ENCODE measurements around the gene RRP1. TPM values are rescaled to one million over a fixed set of nuclear protein-coding genes. Genes with fewer than 3 reads are reported as not detected.

RRP1 gene
- total RNA-seq, 4 donors from 2014 or later = 15.5 to 29.4 (median 19.0) TPM

- Histone ChIP-seq H3K36me3 (no peaks in the 10 kb centered on the region), H3K4me3 (no peak overlapping the region), H3K27ac (no peak overlapping the region), H3K9me3 (no peaks in the 10 kb centered on the region), H3K4me1 (no peaks in the 10 kb centered on the region), H3K27me3 (no peaks in the 10 kb centered on the region)
- TF ChIP-seq, protein P1, sequence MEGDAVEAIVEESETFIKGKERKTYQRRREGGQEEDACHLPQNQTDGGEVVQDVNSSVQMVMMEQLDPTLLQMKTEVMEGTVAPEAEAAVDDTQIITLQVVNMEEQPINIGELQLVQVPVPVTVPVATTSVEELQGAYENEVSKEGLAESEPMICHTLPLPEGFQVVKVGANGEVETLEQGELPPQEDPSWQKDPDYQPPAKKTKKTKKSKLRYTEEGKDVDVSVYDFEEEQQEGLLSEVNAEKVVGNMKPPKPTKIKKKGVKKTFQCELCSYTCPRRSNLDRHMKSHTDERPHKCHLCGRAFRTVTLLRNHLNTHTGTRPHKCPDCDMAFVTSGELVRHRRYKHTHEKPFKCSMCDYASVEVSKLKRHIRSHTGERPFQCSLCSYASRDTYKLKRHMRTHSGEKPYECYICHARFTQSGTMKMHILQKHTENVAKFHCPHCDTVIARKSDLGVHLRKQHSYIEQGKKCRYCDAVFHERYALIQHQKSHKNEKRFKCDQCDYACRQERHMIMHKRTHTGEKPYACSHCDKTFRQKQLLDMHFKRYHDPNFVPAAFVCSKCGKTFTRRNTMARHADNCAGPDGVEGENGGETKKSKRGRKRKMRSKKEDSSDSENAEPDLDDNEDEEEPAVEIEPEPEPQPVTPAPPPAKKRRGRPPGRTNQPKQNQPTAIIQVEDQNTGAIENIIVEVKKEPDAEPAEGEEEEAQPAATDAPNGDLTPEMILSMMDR (IDR thresholded peaks at IDR 0.05) = no peak
- TF ChIP-seq POLR2A (IDR thresholded peaks at IDR 0.05) = no peak
- no peak for TF ChIP-seq EP300 (IDR thresholded peaks at IDR 0.05)
- DNase-seq (ENCODE audit: low spot score in 2 of 2) = no peak
- 78 to 80% methylated on average over 27 to 34 of the region's 34 CpGs for WGBS, 2 donors
Observed at GRCh38 chr21:43853851-43854772, 64.7 kb downstream of the RRP1 start.

Small RNAs within 50 kb of the gene (small RNA-seq; reads per million reads assigned to genes)
- not detected for gene AP001052.1

Other genes starting within 250 kb of the RRP1 start
- 1 to 10 TPM; 1.7 to 6.3 (median 1.9) TPM for gene HSF2BP, start 130.1 kb upstream of the RRP1 start, total RNA-seq
- 10 to 100 TPM; 21.4 to 29.4 (median 25.5) TPM for gene RRP1B, start 130.0 kb upstream of the RRP1 start, total RNA-seq
- 100 to 1,000 TPM; 122 to 156 (median 143) TPM for gene PDXK, start 70.4 kb upstream of the RRP1 start, total RNA-seq
- 10 to 100 TPM; 11.4 to 16.7 (median 13.3) TPM for gene CSTB, start 13.3 kb upstream of the RRP1 start, total RNA-seq
- 10 to 100 TPM; 29.9 to 45.6 (median 36.4) TPM for gene AGPAT3, start 75.6 kb downstream of the RRP1 start, total RNA-seq
- 10 to 100 TPM; 27.7 to 53.8 (median 38.4) TPM for gene TRAPPC10, start 222.7 kb downstream of the RRP1 start, total RNA-seq

Measured in tibial nerve (tissue), 4 donors.